GM10248 (cell line): Measurements from ENCODE around the gene SPTBN1.

Source experiments
- CTCF ChIA-PET: fragments of 300-600 bp; sonication (Branson Sonifier 250); formaldehyde crosslinking; extraction: SDS; loops from one replicate; lab custom pipeline; 2021; ENCODE audit warnings: antibody characterized with exemption; lab: Yijun Ruan, JAX
- POLR2A ChIA-PET: fragments of 350-650 bp; sonication (Branson Sonifier 250); formaldehyde crosslinking; extraction: SDS; loops from one replicate; lab custom pipeline; 2020; ENCODE audit warnings: antibody characterized with exemption; lab: Yijun Ruan, JAX
- DNase-seq: peaks from one replicate; pipeline ENCODE4 v3.0.0; 2012; ENCODE audit errors: extremely low spot score
- TF ChIP-seq, protein P1 (sequence below): IDR thresholded peaks from 2 replicates; pipeline ENCODE4 v1.5.1; 2012; ENCODE audit warnings: mild to moderate bottlenecking, low read depth; ENCODE audit errors: extremely low read depth, missing control alignments, control extremely low read depth

SPTBN1 gene

DNA sequence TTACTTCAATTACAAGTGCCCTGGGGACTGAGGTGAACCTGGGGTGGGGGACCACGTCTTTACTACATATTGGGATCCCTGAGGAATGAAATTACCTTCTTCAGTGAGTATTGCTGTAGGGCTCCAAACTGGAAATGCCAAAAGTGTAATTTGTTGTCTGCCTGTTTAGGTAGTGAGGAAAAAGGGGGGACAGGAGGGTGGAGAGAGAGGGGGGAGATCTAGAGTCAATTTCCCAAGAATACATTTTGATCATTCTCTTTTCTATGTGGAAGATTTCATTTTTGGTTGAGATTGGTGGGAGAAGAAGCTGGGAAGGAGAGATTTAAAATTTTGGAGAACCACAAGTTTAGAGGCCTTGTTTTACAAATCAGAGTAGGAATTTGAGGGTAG is 101.1 kb downstream of the SPTBN1 start:
- TF ChIP-seq, protein P1, sequence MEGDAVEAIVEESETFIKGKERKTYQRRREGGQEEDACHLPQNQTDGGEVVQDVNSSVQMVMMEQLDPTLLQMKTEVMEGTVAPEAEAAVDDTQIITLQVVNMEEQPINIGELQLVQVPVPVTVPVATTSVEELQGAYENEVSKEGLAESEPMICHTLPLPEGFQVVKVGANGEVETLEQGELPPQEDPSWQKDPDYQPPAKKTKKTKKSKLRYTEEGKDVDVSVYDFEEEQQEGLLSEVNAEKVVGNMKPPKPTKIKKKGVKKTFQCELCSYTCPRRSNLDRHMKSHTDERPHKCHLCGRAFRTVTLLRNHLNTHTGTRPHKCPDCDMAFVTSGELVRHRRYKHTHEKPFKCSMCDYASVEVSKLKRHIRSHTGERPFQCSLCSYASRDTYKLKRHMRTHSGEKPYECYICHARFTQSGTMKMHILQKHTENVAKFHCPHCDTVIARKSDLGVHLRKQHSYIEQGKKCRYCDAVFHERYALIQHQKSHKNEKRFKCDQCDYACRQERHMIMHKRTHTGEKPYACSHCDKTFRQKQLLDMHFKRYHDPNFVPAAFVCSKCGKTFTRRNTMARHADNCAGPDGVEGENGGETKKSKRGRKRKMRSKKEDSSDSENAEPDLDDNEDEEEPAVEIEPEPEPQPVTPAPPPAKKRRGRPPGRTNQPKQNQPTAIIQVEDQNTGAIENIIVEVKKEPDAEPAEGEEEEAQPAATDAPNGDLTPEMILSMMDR, result no peak
- POLR2A ChIA-PET, result no interaction called here
- DNase-seq, result no peak
- CTCF ChIA-PET, result interaction anchor here (1.0 to 5.2 kb wide), 7 partner anchors 13 to 147 kb away, joined by 3 to 26 read pairs (median 4); no protein-coding TSS in a partner anchor

GRCh38 chr2:54557601-54558187 is 101.6 kb downstream of the SPTBN1 start:
- ChIA-PET CTCF (interaction anchor here (1.1 to 5.2 kb wide), 13 partner anchors 7 to 147 kb away, joined by 3 to 26 read pairs (median 6); no protein-coding TSS in a partner anchor), POLR2A (interaction anchor here (1.6 kb wide), 1 partner anchor 22 kb away, joined by 4 read pairs; no protein-coding TSS in a partner anchor)
- DNase-seq, result peak; percentile 54
- TF ChIP-seq, protein P1, result peak; percentile 36

DNA sequence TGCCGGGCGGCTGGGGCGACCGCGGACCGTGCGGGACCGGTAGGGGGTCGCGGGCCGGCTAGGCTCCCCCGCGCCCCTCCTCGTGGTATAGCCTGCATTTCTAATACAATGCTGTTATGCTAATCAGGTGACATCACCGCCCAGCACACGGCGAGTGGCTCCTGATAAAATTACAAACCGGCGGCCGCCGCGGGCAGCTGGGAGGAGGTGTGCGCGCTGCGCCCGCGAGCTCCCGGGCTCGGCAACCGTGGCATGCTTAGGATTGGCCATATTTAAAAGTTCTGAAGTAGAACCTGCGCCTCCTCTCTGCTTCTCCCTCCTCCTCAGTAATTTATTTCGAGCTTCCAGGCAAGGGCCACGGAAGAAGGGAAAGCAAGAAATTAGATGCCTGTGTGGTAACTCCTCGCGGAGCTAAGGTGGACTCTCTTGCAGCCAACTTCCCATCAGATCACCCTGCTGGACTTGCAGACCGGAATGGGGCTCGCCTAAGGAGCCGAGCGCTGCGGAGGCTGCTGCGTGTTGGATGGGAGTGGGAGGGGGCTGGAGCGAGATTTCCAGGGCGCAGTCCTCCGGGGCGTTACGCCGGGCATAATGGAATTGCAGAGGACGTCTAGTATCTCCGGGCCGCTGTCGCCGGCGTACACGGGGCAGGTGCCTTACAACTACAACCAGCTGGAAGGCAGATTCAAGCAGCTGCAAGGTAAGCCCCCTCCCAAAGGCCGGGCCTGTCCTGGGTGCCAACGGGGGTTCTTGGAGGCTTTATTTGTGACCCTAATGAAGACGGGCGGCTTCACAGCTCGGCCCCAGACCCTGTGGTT is 102.3 kb downstream of the SPTBN1 start:
- TF ChIP-seq, protein P1, result no peak
- CTCF ChIA-PET, result interaction anchor here (0.9 to 5.2 kb wide), 18 partner anchors 8 to 146 kb away, joined by 3 to 26 read pairs (median 4); no protein-coding TSS in a partner anchor
- DNase-seq, result peak; percentile 67
- POLR2A ChIA-PET, result interaction anchor here (0.6 to 1.6 kb wide), 4 partner anchors 14 to 36 kb away, joined by 3 to 4 read pairs (median 3); no protein-coding TSS in a partner anchor

DNA sequence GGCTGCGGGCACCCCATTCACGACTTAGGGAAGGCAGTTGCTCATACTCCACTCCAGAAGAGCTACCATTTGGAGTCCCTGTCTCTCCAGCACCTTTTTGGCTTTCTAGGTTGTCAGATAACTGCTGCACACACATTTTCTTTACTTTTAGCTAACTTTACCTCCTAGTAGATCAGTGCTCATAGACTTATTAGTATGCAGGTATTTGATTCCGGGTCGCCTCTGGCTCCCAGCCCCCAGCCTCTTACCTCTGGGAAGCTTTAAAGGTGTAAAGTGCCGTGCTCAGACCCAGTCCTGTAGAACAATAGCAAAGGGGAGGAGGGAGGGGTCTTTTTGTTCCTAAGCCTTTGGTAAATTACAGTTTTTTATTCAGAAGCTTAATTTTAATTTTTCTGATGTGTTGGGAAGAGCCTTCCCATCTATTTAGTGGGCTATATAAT is 102.9 kb downstream of the SPTBN1 start:
- POLR2A ChIA-PET, result interaction anchor here (0.8 to 1.6 kb wide), 3 partner anchors 21 to 36 kb away, joined by 3 to 4 read pairs (median 3); no protein-coding TSS in a partner anchor
- TF ChIP-seq, protein P1, result no peak
- no peak for DNase-seq

DNA sequence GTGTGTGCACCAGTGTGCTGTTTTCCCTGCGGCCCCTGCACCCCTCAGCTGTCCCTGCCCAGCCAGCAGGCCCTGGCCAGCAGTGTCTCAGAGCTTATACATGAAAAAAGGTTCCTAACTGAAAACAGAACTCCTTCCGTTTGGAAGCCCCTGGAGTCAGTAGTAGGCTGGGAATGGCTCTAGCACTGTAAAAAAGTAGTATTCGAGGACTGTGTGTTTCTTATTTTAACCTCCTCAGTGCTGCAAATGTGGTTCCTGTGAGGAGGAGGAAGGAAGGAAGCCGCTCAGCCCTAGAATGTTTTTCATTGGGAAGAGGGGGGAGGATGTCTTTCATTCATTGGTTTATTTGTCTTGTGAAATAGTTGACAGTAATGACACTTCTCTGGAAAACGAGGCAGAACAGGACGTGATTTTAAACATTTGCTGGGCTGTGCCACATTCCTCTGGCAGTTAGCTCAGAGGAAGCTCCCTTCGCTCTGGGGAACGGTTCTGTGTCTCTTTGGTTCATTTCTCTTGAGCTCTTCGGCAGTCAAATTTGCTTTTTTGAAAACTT is 103.5 kb downstream of the SPTBN1 start:
- DNase-seq, result no peak
- CTCF ChIA-PET, result interaction anchor here (1.0 to 5.2 kb wide), 11 partner anchors 8 to 59 kb away, joined by 3 to 26 read pairs (median 5); no protein-coding TSS in a partner anchor
- POLR2A ChIA-PET, result interaction anchor here (0.5 to 1.5 kb wide), 5 partner anchors 15 to 75 kb away, joined by 3 to 4 read pairs (median 3); no protein-coding TSS in a partner anchor
- TF ChIP-seq, protein P1, result no peak

More for the DNA sequence above, 102.9 kb downstream of the SPTBN1 start:
- CTCF ChIA-PET, result interaction anchor here (0.9 to 5.2 kb wide), 16 partner anchors 9 to 145 kb away, joined by 3 to 26 read pairs (median 5); no protein-coding TSS in a partner anchor
